SK-N-MC (cell line): Measurements from ENCODE around the gene ADARB1.

Experiments
- DNase-seq: peaks from one replicate; pipeline ENCODE4 v3.0.0-alpha.2; 2011; ENCODE audit warnings: low read depth, low spot score
- H3K27ac ChIP-seq: fragments of 200-600 bp; sonication (generic); 2 replicates; pipeline ENCODE4 v1.5.1; 2016; ENCODE audit warnings: mixed run types
- H3K36me3 ChIP-seq: fragments of 200-600 bp; sonication (generic); 2 replicates; pipeline ENCODE4 v1.6.1; 2017; ENCODE audit warnings: antibody characterized with exemption, low read length, mixed read lengths; ENCODE audit not compliant: insufficient read depth
- H3K4me3 ChIP-seq: fragments of 200-600 bp; sonication (generic); 2 replicates; pipeline ENCODE4 v1.5.1; 2016
- H3K9ac ChIP-seq: fragments of 200-600 bp; sonication (generic); 2 replicates; pipeline ENCODE4 v1.8.0; 2017; ENCODE audit warnings: mixed run types, mixed read lengths; ENCODE audit not compliant: insufficient read length
- H3K9me3 ChIP-seq: fragments of 200-600 bp; sonication (generic); 2 replicates; pipeline ENCODE4 v1.6.1; 2017; ENCODE audit warnings: low read depth, mild to moderate bottlenecking, antibody characterized with exemption, low read length, moderate library complexity, mixed read lengths
- EZH2 ChIP-seq: fragments of 200-600 bp; sonication (generic); IDR thresholded peaks from one replicate; pipeline ENCODE4 v1.6.1; 2017; ENCODE audit warnings: antibody characterized with exemption
- FOXP2 ChIP-seq: optimal IDR thresholded peaks from 2 replicates; pipeline ENCODE3; 2011; ENCODE audit warnings: mild to moderate bottlenecking, moderate library complexity; ENCODE audit not compliant: insufficient read depth; ENCODE audit errors: extremely low read length, control extremely low read depth
- POLR2AphosphoS5 ChIP-seq: IDR thresholded peaks from 2 replicates; pipeline ENCODE4 v1.6.1; 2012; ENCODE audit warnings: mild to moderate bottlenecking, low read depth, low read length, borderline replicate concordance

Gene ADARB1

DNA sequence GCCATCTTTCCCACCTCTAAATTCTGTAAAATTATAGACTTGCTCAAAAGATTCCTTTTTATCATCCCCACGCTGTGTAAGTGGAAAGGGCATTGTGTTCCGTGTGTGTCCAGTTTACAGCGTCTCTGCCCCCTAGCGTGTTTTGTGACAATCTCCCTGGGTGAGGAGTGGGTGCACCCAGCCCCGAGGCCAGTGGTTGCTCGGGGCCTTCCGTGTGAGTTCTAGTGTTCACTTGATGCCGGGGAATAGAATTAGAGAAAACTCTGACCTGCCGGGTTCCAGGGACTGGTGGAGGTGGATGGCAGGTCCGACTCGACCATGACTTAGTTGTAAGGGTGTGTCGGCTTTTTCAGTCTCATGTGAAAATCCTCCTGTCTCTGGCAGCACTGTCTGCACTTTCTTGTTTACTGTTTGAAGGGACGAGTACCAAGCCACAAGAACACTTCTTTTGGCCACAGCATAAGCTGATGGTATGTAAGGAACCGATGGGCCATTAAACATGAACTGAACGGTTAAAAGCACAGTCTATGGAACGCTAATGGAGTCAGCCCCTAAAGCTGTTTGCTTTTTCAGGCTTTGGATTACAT lies 151.5 kb downstream of the ADARB1 start:
- Histone ChIP-seq H3K27ac (0 out of 2 replicates have a peak overlapping the region, but pooled peaks have one; percentile 25), H3K9ac (no peak overlapping the region), H3K4me3 (no peak overlapping the region), H3K9me3 (no peaks in the 10 kb centered on the region), H3K36me3 (peaks cover 16% of the 10 kb centered on the region; the same call in 1 of the 2 replicates)
- TF ChIP-seq FOXP2: no peak
- no peak for TF ChIP-seq EZH2
- no peak for TF ChIP-seq POLR2AphosphoS5
- DNase-seq: no peak

DNA sequence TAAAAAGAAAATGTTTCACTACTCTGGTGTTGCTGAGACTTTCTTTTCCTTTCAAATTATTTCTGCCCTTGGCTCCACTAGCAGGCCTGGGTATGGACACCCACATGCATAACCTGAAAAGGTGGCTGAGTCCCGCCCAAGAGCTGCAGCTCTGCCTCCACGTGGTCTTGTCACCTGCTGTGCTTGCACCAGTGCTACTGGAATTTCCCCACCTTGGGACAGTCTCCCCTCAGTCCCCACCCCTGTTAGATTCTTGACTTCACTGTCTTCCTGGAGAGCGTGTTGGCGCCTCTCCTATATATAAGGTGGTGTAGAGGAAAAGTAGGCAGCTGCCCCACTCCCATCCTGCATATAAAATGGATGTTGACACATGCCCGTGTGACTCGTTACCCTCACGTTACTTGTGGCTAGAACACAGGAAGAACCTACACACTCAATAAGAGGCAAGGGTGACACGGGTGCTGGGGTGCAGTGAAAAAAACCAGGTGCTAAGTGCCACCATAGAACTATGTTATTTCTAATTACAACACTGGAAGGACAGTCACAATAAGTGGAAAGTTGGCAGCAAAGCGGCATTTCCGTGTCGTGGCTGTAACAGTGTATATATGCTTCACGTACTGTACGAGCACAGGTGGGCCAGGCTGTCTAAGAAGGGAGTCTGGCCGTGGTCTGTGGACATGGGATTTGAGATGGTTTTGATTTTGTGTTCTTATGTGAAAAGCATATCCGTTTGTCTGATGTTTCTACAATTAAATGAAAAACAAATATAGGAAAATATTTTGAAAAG lies 152.4 kb downstream of the ADARB1 start:
- no peak for DNase-seq
- peaks cover 7% of the 10 kb centered on the region; the same call in 1 of the 2 replicates for H3K36me3 ChIP-seq

DNA sequence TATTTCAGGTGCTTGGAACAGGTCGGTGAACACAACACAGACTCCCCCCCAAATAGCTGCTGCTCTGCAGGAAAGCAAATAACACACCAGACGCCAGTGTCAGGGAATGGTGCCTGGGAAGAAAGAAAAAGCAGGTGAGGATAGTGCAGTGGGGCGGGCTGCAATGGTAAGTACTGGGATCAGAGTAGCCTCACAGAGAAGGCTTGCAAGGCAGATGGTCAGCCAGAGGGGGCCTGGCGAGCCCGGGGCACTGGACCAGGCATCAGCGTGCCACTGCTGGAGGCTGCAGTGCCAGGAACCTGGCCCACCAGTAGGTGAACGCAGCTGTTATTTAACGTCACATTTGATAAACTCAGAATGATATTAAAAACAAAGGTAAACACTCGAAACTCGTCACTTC lies 153.4 kb downstream of the ADARB1 start:
- TF ChIP-seq FOXP2 (no peak), EZH2 (no peak), POLR2AphosphoS5 (no peak)
- Histone ChIP-seq H3K9me3 (no peaks in the 10 kb centered on the region), H3K27ac (no peak overlapping the region), H3K9ac (no peak overlapping the region), H3K36me3 (no peaks in the 10 kb centered on the region), H3K4me3 (no peak overlapping the region)
- no peak for DNase-seq

More for the DNA sequence above, 152.4 kb downstream of the ADARB1 start:
- Histone ChIP-seq H3K9ac (no peak overlapping the region), H3K4me3 (no peak overlapping the region), H3K27ac (0 out of 2 replicates have a peak overlapping the region, but pooled peaks have one; percentile 25), H3K9me3 (no peaks in the 10 kb centered on the region)
- TF ChIP-seq POLR2AphosphoS5: no peak
- no peak for TF ChIP-seq EZH2
- no peak for TF ChIP-seq FOXP2

DNA sequence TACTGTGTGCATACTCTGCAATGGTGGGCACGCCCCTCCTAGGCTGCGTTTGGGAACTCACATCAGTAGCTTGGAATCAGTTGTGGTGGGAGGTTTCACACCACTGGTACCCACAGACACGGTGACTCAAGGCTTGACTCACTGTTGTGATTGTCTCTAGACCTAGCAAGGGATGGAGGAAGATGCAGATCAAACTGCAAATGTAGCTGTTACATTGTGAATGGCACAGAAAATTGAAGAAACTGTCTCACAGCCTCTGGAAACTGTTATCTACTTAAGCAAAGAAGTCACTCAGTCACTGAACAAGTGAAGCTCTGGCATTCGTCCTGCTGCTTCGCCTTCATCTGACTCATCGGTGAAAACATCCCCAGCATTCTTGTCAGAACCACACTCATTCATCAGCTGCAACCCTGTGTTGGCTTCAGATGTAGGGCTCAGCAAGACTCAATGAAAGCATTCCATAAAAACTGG lies 153.8 kb downstream of the ADARB1 start:
- Histone ChIP-seq H3K9me3 (no peaks in the 10 kb centered on the region), H3K4me3 (no peak overlapping the region), H3K27ac (no peak overlapping the region), H3K9ac (no peak overlapping the region), H3K36me3 (no peaks in the 10 kb centered on the region)
- no peak for TF ChIP-seq EZH2
- no peak for TF ChIP-seq POLR2AphosphoS5
- no peak for TF ChIP-seq FOXP2
- no peak for DNase-seq

DNA sequence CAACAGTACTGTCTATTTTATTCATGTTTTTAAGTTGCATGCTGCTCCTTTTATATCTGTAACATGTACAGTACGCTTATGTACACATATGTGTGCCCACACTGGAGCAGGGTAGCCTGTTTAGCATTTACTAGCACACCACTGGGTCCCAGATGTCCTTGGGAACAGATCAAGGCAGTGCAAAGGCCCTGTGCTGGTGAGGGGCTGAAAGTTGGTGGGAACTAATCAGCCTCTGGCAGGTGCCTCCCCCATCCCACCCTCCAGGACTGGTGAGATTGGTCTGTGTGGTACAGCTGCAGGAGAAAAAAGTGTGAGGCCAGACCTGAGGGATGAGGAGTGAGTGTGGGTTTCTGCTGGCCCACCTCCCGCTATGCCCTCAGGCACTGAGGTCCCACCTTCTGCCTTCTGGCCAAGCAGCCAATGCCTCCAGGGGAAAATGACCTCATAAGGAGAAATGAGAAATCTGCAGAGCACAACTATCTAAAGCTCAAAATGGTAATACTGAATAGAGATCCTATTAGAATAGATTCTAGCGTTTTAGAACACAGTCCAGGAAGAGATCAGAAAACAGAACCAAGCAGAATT lies 154.4 kb downstream of the ADARB1 start:
- H3K9ac ChIP-seq: no peak overlapping the region
- no peaks in the 10 kb centered on the region for H3K9me3 ChIP-seq
- no peak for TF ChIP-seq POLR2AphosphoS5
- TF ChIP-seq FOXP2: no peak
- TF ChIP-seq EZH2: no peak
- H3K27ac ChIP-seq: no peak overlapping the region
- no peak for DNase-seq
- H3K36me3 ChIP-seq: no peaks in the 10 kb centered on the region
- no peak overlapping the region for H3K4me3 ChIP-seq

DNA sequence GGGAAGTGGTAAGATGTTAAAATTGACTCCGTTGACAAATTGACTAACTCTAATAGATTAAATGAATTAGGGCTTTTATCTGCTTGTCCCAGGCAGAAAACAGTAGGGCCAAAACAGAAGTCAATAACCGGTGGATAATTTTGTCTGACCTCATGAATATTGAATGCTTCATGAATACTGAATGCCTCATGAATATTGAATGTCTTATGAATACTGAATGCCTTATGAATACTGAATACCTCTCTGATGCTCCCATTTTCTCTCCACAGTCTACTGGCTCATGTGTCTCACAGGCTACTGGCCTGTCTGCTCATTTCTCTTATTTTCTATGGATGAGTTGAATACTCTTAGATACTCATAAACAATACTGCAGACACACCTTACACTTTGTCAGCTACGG lies 157.3 kb downstream of the ADARB1 start:
- no peak for DNase-seq
- Histone ChIP-seq H3K36me3 (no peaks in the 10 kb centered on the region), H3K9ac (no peak overlapping the region), H3K4me3 (no peak overlapping the region), H3K9me3 (no peaks in the 10 kb centered on the region), H3K27ac (no peak overlapping the region)
- TF ChIP-seq POLR2AphosphoS5 (no peak), FOXP2 (no peak), EZH2 (no peak)

- Histone ChIP-seq H3K36me3 (no peaks in the 10 kb centered on the region), H3K27ac (no peak overlapping the region), H3K9ac (no peak overlapping the region), H3K9me3 (peaks cover 4% of the 10 kb centered on the region; the same call in 1 of the 2 replicates), H3K4me3 (no peak overlapping the region)
- DNase-seq: no peak
- TF ChIP-seq FOXP2 (no peak), EZH2 (no peak), POLR2AphosphoS5 (no peak)
Measured at GRCh38 chr21:45234127-45234526, 159.7 kb downstream of the ADARB1 start.

DNA sequence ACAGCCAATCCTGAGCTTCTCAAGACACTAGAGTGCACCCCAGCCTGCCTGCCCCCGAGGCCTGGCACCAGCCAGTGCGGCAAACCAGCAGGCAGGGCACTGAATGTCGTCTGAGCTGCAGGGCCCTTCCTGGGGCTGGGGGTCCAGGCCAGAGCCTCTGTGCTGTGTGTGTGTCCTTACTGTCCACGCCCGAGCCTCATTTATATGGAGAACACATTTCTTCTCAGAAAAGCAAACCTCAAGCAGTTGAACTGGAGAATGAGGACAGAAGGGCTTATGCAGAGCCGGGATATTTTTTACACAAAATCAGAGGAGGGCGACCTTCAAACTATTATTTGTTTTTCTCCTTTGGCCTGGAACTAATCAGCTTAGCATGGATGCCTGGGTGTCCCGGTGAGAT lies 160.6 kb downstream of the ADARB1 start:
- no peak overlapping the region for H3K9ac ChIP-seq
- no peak for DNase-seq
- H3K9me3 ChIP-seq: peaks cover 4% of the 10 kb centered on the region; the same call in 1 of the 2 replicates
- H3K36me3 ChIP-seq: no peaks in the 10 kb centered on the region
- no peak overlapping the region for H3K4me3 ChIP-seq
- TF ChIP-seq EZH2 (no peak), POLR2AphosphoS5 (no peak), FOXP2 (no peak)
- H3K27ac ChIP-seq: no peak overlapping the region
